ENCODE results near the gene GLP1R. TPM values are rescaled to one million over a fixed set of nuclear protein-coding genes. Genes with fewer than 3 reads are reported as not detected.

Gene GLP1R
- total and polyA plus RNA-seq, 3 donors from 2014 or later: 0.09 to 0.55 (median 0.31) TPM

GRCh38 chr6:39072830-39073229 lies 24.2 kb downstream of the GLP1R start:
- TF ChIP-seq POLR2A (IDR thresholded peaks at IDR 0.05) (no peak), CTCF (IDR thresholded peaks at IDR 0.05) (no peak)
- DNase-seq: no peak
- H3K4me3 ChIP-seq: no peak overlapping the region
- H3K36me3 ChIP-seq (ENCODE audit: low read depth, missing control alignments): no peaks in the 10 kb centered on the region
- no peaks in the 10 kb centered on the region for H3K4me1 ChIP-seq
- H3K27me3 ChIP-seq: no peaks in the 10 kb centered on the region
- no peaks in the 10 kb centered on the region for H3K9me3 ChIP-seq
- intact Hi-C loops (cut with DNase I; ENCODE audit: low total_unique reads): no loop called here
- H3K27ac ChIP-seq: no peak overlapping the region
- 94 to 98% methylated on average over 8 to 9 of the region's 9 CpGs for WGBS, 2 donors

DNA sequence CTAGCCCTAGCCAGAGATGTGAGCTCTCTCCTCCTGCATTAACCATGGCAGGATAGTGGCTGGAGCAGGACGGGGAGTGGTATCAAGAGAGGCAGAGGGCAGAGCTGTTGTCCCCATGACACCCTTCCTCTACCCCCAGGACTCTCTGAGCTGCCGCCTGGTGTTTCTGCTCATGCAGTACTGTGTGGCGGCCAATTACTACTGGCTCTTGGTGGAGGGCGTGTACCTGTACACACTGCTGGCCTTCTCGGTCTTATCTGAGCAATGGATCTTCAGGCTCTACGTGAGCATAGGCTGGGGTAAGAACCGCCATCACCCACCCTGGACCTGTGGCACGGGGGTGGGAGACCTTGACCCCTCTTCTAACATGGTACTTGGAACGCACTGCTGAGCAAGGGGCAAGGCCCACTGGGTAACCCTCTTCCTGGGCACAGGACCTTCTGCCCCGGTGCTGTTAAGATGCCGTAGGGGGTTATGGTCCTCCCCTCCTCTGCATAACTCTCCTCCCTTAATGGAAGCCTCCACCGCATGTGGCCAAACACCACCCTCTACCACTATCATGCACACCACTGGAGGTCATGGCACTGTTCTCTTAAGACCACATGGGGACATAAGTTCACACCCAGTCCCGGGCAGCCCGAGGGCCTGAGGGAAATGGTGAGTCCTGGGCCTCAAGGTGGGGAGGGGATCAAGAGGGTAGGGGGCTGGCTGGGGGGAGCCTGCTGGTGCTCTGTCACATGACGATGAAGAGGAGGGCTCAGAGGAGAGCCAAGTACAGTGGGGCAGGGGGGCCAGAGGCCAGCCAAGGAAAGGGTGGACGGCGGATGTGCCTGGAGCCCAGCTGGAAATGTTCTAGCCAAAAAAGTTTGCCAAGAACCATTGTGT lies 25.1 kb downstream of the GLP1R start:
- intact Hi-C loops (cut with DNase I; ENCODE audit: low total_unique reads): no loop called here
- TF ChIP-seq POLR2A (IDR thresholded peaks at IDR 0.05) (no peak), CTCF (IDR thresholded peaks at IDR 0.05) (no peak)
- Histone ChIP-seq H3K4me1 (no peaks in the 10 kb centered on the region), H3K36me3 (ENCODE audit: low read depth, missing control alignments) (no peaks in the 10 kb centered on the region), H3K9me3 (no peaks in the 10 kb centered on the region), H3K4me3 (no peak overlapping the region), H3K27ac (no peak overlapping the region), H3K27me3 (no peaks in the 10 kb centered on the region)
- WGBS, 2 donors: 82% methylated on average over 14 to 17 of the region's 17 CpGs
- no peak for DNase-seq

GRCh38 chr6:39074486-39074885 lies 25.9 kb downstream of the GLP1R start:
- Histone ChIP-seq H3K27me3 (no peaks in the 10 kb centered on the region), H3K9me3 (no peaks in the 10 kb centered on the region), H3K36me3 (ENCODE audit: low read depth, missing control alignments) (no peaks in the 10 kb centered on the region), H3K27ac (no peak overlapping the region), H3K4me1 (no peaks in the 10 kb centered on the region), H3K4me3 (no peak overlapping the region)
- intact Hi-C loops (cut with DNase I; ENCODE audit: low total_unique reads): no loop called here
- WGBS, 2 donors: 75 to 77% methylated on average over 9 of the region's 9 CpGs
- TF ChIP-seq POLR2A (IDR thresholded peaks at IDR 0.05) (no peak), CTCF (IDR thresholded peaks at IDR 0.05) (no peak)
- no peak for DNase-seq

DNA sequence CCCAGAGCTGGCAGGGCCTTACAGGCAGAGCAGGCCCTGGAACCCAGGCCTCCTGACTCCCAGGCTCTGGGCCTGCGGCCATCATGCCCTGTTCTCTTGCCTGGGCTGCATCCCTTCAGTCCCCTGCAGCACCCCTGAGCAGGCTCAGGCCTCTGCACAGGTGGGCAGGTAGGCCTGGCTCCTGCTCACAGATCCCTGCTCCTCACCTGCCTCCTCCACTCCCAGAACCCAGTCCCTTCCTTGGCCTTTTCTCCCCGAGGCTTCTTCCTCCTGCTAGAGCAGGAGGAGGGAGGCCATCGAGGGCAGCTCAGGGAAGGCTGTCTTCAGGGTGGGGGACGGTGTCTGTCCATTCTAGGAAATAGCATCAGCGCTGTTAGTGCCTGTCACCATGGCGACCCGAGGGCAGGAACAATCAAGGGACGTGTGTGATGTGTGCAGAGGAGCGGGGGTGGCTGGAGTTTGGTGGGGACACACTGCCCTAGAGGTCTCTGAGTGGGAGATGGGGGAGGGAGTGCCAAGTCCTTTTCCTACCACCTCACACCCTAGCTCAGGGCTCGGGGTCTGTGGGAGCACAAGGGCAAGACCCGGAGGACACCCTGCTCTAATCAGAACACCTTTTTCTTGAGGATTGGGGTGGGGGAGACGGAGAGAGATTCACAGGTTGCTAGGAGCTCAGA lies 26.6 kb downstream of the GLP1R start:
- TF ChIP-seq POLR2A (IDR thresholded peaks at IDR 0.05): no peak
- no peak for TF ChIP-seq CTCF (IDR thresholded peaks at IDR 0.05)
- intact Hi-C loops (cut with DNase I; ENCODE audit: low total_unique reads): no loop called here
- Histone ChIP-seq H3K4me1 (no peaks in the 10 kb centered on the region), H3K27me3 (no peaks in the 10 kb centered on the region), H3K36me3 (ENCODE audit: low read depth, missing control alignments) (no peaks in the 10 kb centered on the region), H3K9me3 (no peaks in the 10 kb centered on the region), H3K27ac (no peak overlapping the region), H3K4me3 (no peak overlapping the region)
- peak; percentile 13 for DNase-seq
- 70 to 79% methylated on average over 12 of the region's 12 CpGs for WGBS, 2 donors
